Activated CD4-positive, alpha-beta T cell treated with anti-CD3 and anti-CD28 coated beads for 4 hours (primary cell): ENCODE results near the gene CD200R1.

Experiments
- DNase-seq, 2 donors: peaks; one replicate each; pipeline ENCODE4 v3.0.0-alpha.2; 2020

CD200R1 gene

DNA sequence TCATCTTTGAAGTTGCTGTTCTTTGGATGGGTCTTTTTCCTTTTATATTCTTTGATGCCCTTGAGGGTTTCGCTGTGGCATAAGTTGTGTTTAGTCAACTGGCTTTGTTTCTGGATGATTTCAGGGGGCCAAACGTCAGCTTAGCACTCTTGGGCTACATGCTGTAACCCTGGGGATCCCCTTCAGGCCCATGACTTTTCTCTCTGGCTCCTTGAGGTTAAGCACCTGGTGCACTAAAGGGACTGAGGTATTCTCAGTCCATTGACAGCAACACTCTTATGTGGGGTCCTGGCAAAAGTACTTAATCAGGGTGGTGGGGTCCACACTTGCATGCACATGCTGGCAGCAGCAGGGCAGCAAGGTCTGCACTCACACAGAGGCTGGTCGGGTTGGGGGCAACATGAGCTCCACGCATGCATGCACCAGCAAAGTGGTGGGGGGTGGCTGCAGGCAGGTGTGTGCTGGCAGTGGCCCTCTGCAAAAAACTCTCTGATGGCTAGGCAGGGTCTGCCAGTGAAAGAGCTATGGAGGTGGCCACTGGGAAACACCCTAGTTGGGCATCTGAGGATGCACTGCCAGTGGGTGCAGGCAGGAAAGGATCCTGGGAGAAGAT lies 90.1 kb downstream of the CD200R1 start:
- no peak for DNase-seq

DNA sequence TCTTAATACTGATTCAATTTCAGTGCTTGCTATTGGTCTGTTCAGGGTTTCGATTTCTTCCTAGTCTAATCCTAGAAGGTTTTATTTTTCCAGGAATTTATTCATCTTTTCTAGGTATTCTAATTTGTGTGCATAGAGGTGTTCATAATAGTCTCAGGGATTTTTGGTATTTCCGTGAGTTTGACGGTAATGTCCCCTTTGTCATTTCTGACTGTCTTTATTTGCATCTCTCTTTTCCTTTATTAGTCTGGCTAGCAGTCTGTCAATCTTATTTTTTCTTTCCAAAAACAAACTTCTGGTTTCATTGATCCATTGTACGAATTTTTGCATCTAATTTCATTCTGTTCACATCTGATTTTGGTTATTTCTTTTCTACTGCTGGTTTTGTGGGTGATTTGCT lies 93.0 kb downstream of the CD200R1 start:
- DNase-seq, result no peak

DNA sequence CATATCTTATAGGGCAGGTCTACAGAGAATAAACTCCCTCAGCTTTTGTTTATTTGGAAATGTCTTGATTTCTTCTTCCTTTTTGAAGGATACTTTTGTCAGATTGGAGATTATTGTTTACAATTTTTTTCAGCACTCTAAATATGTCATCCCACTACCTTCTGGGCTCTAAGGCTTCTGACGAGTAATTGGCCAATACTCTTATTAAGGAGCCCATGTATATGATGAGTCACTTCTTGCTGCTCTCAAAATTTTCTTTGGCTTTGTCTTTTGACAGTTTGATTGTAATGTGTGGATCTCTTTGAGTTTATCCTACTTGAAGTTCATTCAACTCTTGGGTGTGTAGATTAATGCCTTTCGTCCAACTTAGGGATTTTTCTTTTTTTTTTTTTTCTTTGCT lies 99.3 kb downstream of the CD200R1 start:
- DNase-seq, result no peak

DNA sequence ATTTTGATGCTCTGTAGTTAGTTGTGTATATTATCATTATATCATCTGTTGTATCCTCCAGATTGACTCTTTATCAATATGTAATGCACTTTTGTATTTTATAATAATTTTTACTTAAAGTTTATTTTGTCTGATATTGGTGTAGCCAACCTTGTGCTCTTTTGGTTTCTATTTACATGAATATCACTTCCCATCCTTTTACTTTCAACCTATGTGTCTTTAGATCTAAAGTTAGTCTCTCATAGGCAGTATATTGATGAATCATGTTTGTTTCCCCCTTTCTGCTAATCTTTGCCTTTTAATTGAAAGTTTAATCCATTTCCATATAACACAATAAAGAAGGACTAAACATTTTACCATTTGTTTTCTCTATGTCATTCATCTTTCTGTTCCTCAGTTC lies 100.2 kb downstream of the CD200R1 start:
- no peak for DNase-seq

DNA sequence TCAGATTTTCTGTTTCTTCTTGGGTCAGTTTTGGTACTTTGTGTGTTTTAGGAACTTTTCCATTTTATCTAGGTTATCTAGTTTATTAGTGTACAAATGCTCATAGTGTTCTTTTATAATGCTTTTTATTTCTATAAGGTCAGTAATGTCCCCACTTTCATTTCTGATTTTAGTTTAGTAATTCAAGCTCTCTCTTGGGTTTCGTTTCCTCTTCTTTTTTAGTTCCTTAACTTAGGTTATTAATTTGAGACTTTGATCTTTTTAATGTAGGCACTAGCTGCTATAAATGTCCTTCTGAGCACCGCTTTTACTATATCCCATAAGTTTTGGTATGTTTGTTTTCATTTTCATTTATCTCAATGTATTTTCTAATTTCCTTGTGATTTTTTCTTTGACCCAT lies 101.3 kb downstream of the CD200R1 start:
- DNase-seq, result no peak

DNA sequence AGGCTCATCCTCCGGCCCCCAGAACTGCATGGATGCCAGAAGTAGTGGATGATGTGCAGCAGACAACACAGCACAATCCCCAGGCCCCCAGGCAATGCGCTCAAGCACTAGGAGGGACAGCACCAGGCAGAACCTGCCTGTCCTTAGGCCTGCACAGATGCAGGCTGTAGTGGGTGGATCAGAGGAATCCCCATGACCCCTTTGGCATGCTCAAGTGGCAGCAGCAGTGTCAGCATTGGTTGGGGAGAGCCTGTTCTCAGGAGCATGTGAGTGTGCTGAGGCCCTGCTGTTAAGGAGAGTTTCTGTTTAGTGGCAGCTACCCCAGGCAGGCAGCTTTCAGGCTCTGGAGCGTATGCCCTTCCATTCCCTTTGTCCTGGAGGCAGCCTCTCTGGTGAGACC lies 103.2 kb downstream of the CD200R1 start:
- no peak for DNase-seq
